GM18909 (cell line): Measurements from ENCODE around the gene FSTL4.
"Not testable (repeated sequence)": the region's sequence is repeated elsewhere in the genome, so short reads cannot be mapped to it uniquely, and the experiment has no call there.

Experiments
- ATAC-seq: cut with Tn5 transposase; IDR thresholded peaks from one replicate; pipeline ENCODE4 v1.9.1; 2021; ENCODE audit warnings: mild to moderate bottlenecking; ENCODE audit not compliant: unreplicated experiment, poor library complexity

The FSTL4 gene

GRCh38 chr5:133559960-133560359 lies 52.4 kb downstream of the FSTL4 start:
- ATAC-seq = no peak

DNA sequence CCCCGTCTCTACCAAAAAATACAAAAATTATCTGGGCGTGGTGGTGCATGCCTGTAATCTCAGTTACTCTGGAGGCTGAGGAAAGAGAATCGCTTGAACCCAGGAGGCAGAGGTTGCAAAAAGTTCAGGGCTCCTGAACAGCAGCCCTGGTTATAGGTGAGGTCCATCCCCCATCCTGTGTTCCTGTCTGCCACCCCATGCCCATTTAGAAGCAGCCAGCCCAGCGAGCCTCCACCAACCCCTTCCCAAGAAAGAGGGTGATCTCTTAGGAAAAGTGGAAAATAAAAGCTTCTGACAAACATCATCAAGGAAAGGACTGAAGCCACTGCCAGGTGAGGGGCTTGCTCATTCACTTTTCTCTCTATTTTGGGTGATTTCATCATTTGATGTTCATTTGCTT lies 55.8 kb downstream of the FSTL4 start:
- ATAC-seq = no peak

DNA sequence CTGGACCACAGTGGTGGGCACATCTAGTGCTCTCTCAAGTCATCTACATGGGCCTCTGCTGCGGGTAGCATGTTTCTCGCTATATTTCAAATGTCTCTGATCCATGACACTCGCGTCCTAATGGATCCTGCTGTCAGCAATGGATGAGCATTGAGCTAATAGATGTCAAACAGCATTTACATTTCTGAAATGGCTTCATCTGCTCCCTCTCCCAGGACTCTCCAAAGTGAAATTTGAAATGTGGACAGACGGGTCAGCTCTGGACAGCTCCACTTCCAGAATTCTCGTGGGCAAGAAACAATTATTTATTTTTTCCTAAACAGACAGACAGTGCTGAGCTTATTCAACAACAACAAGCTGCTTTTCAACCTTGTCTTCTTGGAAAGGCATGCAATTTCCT lies 58.1 kb downstream of the FSTL4 start:
- no peak for ATAC-seq

- no peak for ATAC-seq
Observed at GRCh38 chr5:133552925-133553525, 59.3 kb downstream of the FSTL4 start.

GRCh38 chr5:133546500-133546899 lies 65.8 kb downstream of the FSTL4 start:
- ATAC-seq = no peak

DNA sequence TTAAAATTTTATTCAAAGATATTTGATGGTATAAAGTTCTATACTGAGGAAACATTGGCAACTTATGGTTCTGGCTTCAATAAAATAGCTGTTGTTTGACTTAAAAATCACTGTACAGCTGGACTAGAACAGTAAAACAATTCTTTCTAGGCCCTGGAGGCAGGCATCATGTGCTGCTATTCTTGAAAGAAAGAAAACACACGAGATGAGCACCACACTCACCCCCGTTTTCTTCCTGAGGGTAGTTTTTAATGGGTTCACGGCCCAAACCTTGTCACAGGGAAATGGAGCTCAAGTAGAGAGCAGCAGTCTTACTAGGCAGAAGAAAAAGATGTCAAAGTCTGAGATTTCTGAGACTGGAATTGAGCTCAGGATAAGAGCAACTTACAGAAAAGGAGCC lies 68.0 kb downstream of the FSTL4 start:
- no peak for ATAC-seq

DNA sequence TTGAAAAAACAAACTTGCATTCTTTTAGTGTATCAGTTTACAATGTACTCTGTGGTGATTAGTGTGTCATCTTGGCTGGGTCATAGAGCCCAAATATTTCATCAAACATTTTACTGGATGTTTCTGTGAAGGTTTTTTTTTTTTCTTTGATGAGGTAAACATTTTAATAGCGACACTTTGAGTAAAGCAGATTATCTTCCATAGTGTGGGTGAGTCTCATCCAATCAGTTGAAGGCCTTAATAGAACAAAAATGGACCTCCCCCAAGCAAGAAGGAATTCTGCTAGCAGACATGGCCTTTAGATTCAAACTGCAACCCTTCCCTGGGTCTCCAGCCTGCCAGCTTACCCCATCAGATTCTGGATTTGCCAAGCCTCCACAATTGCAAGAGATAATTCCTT lies 72.5 kb downstream of the FSTL4 start:
- ATAC-seq = no peak

DNA sequence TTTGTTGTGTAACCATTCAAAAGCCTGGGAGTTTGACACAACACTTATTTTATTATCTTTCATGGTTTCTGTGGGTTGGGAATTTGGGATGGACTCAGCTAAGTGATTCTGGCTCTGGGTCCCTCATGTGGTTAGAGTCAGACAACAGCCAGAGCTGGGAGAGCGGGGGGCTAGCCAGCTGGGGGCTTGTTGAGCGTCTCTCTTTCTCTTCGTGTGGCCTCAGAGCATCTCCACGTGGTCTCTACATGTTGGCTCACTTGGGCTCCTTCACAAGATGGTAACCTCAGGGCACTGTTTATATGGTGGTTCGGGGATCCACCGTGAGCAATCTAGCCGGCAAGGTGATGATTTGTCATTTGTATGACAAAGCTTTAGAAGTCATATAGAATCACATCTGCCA lies 73.6 kb downstream of the FSTL4 start:
- ATAC-seq = no peak

DNA sequence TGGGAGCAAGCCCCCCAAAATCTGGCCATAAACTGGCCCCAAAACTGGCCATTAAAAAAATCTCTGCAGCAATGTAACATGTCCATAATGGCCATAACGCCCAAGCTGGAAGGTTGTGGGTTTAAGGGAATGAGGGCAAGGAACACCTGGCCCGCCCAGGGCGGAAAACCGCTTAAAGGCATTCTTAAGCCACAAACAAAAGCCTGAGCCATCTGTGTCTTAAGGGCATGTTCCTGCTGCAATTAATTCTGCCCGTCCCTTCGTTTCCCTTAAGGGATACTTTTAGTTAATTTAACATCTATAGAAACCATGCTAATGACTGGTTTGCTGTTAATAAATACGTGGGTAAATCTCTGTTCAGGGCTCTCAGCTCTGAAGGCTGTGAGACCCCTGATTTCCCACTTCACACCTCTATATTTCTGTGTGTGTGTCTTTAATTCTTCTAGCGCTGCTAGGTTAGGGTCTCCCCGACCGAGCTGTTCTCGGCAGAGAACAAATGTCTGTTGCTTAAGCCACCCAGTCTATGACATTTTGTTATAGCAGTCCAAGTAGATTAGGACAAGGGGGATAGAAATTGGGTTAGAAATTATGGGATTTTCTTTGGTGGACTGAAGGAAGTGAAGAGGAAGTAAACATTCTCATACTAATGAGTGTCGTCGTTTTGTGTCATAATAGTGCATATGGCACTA lies 77.0 kb downstream of the FSTL4 start:
- not testable (repeated sequence) for ATAC-seq

- ATAC-seq = no peak
Observed at GRCh38 chr5:133534566-133534965, 77.8 kb downstream of the FSTL4 start.

DNA sequence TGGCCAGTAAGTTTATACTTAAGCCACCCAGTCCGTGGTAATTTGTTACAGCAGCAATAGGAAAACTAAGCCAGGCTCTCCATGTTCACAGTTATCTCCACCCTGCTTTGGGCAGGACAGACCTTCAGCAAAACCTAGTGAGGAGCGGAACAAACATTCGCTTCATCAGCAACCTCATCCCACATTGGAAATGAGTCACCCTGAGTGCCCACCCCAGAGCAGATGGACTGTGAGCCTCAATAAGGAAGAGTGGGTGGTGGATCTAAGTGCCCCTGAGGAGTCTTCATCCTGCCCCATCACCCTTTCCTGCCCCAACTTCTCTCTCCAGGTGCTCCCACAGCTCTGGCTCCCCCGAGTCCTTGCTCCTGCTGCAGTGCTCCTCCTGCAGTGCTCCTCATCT lies 78.8 kb downstream of the FSTL4 start:
- ATAC-seq = no peak

- no peak for ATAC-seq
Observed at GRCh38 chr5:133531594-133531993, 80.7 kb downstream of the FSTL4 start.

GRCh38 chr5:133531178-133531577 lies 81.2 kb downstream of the FSTL4 start:
- no peak for ATAC-seq

GRCh38 chr5:133530270-133530669 lies 82.1 kb downstream of the FSTL4 start:
- no peak for ATAC-seq

GRCh38 chr5:133528841-133529240 lies 83.5 kb downstream of the FSTL4 start:
- ATAC-seq = no peak

GRCh38 chr5:133527311-133527710 lies 85.0 kb downstream of the FSTL4 start:
- no peak for ATAC-seq

GRCh38 chr5:133526368-133526767 lies 86.0 kb downstream of the FSTL4 start:
- no peak for ATAC-seq

GRCh38 chr5:133525126-133525525 lies 87.2 kb downstream of the FSTL4 start:
- ATAC-seq = no peak

- ATAC-seq = no peak
Observed at GRCh38 chr5:133524666-133525065, 87.7 kb downstream of the FSTL4 start.

GRCh38 chr5:133523961-133524586 lies 88.3 kb downstream of the FSTL4 start:
- ATAC-seq = no peak

DNA sequence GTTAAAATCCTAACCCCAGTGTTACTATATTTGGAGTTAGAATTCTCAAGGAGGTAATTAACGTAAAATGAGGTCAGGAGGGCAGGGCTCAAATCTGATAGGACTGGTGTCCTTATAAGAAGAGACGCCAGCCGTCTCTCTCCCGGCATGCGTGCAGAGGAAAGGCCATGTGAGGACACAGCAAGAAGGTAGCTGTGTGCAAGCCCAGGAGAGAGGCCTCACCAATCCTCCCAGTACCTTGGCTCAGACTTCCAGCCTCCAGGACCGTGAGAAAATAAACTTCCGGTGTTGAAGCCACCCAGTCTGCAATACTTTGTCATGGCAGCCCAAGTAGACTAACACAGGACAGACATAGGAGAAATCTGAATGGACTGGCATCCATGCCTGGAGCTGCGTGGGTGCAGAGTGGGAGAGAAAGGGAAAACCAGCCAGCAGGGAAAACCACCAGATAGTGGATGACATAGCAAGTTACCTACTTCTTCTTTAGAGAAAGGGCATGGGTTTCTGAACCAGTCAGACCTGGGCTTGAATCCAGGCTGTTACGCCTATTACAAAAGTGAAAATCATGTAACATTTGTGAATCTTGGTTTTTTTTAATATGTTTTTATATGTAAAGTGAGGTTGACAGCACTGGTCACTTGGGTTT lies 89.2 kb downstream of the FSTL4 start:
- ATAC-seq = no peak
